H4 (cell line): ENCODE measurements around the gene CATSPER2. TPM values are rescaled to one million over a fixed set of nuclear protein-coding genes. Genes with fewer than 3 reads are reported as not detected.
"Not testable (repeated sequence)": the region's sequence is repeated elsewhere in the genome, so short reads cannot be mapped to it uniquely, and the experiment has no call there.

Experiments used
- DNase-seq: peaks from one replicate; pipeline ENCODE4 v3.0.0-alpha.2; 2015; ENCODE audit warnings: low spot score
- total RNA-seq: library from RNA; depleted of rRNA; stranded (reverse); fragments of >200 nt; shearing (Covaris generic); gene quantifications from 2 replicates; pipeline ENCODE4 v1.2.3, GENCODE V29; 2014; rRNA removed

CATSPER2 gene
- total RNA-seq = not detected in 2 replicates

GRCh38 chr15:43648649-43649429 lies at the start of gene CATSPER2:
Gene CATSPER2, minus strand, starts transcription at chr15:43648844. Its CDS starts 783 bp downstream, at chr15:43648061.
- DNase-seq = no peak

- DNase-seq = not testable (repeated sequence)
Measured at GRCh38 chr15:43693148-43694022, 44.7 kb upstream of the CATSPER2 start, which contains the start of gene CKMT1A. Gene CKMT1A, plus strand, starts transcription at chr15:43693859. Its CDS starts 192 bp downstream, at chr15:43694051.

- DNase-seq = not testable (repeated sequence)
Measured at GRCh38 chr15:43692679-43693078, 44.0 kb upstream of the CATSPER2 start.

- DNase-seq = not testable (repeated sequence)
Measured at GRCh38 chr15:43689604-43690301, 41.1 kb upstream of the CATSPER2 start.

GRCh38 chr15:43674175-43674574 lies 25.5 kb upstream of the CATSPER2 start:
- not testable (repeated sequence) for DNase-seq

- not testable (repeated sequence) for DNase-seq
Measured at GRCh38 chr15:43666177-43666576, 17.5 kb upstream of the CATSPER2 start.

GRCh38 chr15:43663333-43663732 lies 14.7 kb upstream of the CATSPER2 start:
- DNase-seq = not testable (repeated sequence)

GRCh38 chr15:43662293-43662692 lies 13.6 kb upstream of the CATSPER2 start:
- DNase-seq = not testable (repeated sequence)

GRCh38 chr15:43659727-43660126 lies 11.1 kb upstream of the CATSPER2 start:
- not testable (repeated sequence) for DNase-seq

GRCh38 chr15:43649430-43649926 lies 834 bp upstream of the CATSPER2 start:
- not testable (repeated sequence) for DNase-seq

- not testable (repeated sequence) for DNase-seq
Measured at GRCh38 chr15:43638464-43639204, 10.0 kb downstream of the CATSPER2 start.

- DNase-seq = not testable (repeated sequence)
Measured at GRCh38 chr15:43626937-43627336, 21.7 kb downstream of the CATSPER2 start.

- DNase-seq = no peak
Measured at GRCh38 chr15:43625106-43625505, 23.5 kb downstream of the CATSPER2 start.

GRCh38 chr15:43622068-43622799 lies 26.4 kb downstream of the CATSPER2 start:
- peak; percentile 78 for DNase-seq

- DNase-seq = not testable (repeated sequence)
Measured at GRCh38 chr15:43618700-43619099, 29.9 kb downstream of the CATSPER2 start, which contains the start of gene STRC. Gene STRC, minus strand, starts transcription at chr15:43618800. Its CDS starts 78 bp downstream, at chr15:43618722.

- DNase-seq = not testable (repeated sequence)
Measured at GRCh38 chr15:43617750-43618149, 30.9 kb downstream of the CATSPER2 start.

GRCh38 chr15:43602233-43602632 lies 46.4 kb downstream of the CATSPER2 start:
- peak; percentile 70 for DNase-seq

- DNase-seq = not testable (repeated sequence)
Measured at GRCh38 chr15:43600200-43600599, 48.4 kb downstream of the CATSPER2 start.

- not testable (repeated sequence) for DNase-seq
Measured at GRCh38 chr15:43599131-43599530, 49.5 kb downstream of the CATSPER2 start.
